Smooth muscle cell of trachea (primary cell): ENCODE measurements around the gene KBTBD8. TPM values are rescaled to one million over a fixed set of nuclear protein-coding genes. Genes with fewer than 3 reads are reported as not detected.

Experiments
- total RNA-seq: library from RNA; depleted of rRNA; stranded (reverse); fragments of >200 nt; gene quantifications from 2 replicates; pipeline ENCODE4 v1.2.1, GENCODE V29; 2014

The KBTBD8 gene
- total RNA-seq: 1.3 and 1.5 TPM in 2 replicates

GRCh38 chr3:66998113-66998903, at the start of gene KBTBD8:
Gene KBTBD8, plus strand, starts transcription at chr3:66998307. Its CDS starts 49 bp downstream, at chr3:66998356.

